Measurements from ENCODE around the gene LIG3. TPM values are rescaled to one million over a fixed set of nuclear protein-coding genes. Genes with fewer than 3 reads are reported as not detected.

LIG3 gene
- total RNA-seq, 1 experiment from 2014 or later = 56.4 TPM

DNA sequence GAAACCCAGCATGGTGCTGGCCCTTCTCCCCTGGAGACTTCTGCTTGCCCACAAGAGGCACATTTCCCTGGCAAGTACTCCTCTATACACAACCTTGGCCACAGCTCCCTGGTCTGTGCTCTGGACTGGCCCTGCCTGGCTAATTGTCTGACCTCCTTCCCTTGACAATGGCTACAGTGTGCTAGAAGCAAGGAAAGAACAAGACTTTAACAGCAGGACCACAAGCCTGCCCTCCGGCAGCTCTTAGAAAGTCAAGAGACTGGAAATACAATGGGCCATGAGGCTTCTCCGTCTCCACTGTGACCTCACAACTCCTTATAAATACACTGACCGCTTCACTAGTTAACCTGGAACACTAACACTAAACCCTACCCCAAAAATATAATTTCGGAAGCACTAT lies 36.7 kb downstream of the LIG3 start:
- intact Hi-C loops (cut with micrococcal nuclease; ENCODE audit: unreplicated experiment) (no loop called here), in situ Hi-C loops (cut with HindIII; ENCODE audit: low pct_unique_long_range_greater_than_20kb, low sequenced_read_pairs) (no loop called here)
- Histone ChIP-seq H3K27ac (ENCODE audit: low read length) (no peak overlapping the region), H3K4me3 (ENCODE audit: low read depth in 2 of 2, low read length in 2 of 2) (no peak overlapping the region), H3K27me3 (ENCODE audit: control insufficient read depth, insufficient read depth, low read length) (no peaks in the 10 kb centered on the region), H3K9me3 (ENCODE audit: control insufficient read depth, insufficient read depth, low read depth, low read length) (no peaks in the 10 kb centered on the region), H3K4me1 (ENCODE audit: control insufficient read depth, insufficient read depth, low read length) (no peaks in the 10 kb centered on the region), H3K36me3 (ENCODE audit: control insufficient read depth, insufficient read depth, low read length) (no peaks in the 10 kb centered on the region; the same call in 1 of the 2 replicates)
- TF ChIP-seq, protein P1, sequence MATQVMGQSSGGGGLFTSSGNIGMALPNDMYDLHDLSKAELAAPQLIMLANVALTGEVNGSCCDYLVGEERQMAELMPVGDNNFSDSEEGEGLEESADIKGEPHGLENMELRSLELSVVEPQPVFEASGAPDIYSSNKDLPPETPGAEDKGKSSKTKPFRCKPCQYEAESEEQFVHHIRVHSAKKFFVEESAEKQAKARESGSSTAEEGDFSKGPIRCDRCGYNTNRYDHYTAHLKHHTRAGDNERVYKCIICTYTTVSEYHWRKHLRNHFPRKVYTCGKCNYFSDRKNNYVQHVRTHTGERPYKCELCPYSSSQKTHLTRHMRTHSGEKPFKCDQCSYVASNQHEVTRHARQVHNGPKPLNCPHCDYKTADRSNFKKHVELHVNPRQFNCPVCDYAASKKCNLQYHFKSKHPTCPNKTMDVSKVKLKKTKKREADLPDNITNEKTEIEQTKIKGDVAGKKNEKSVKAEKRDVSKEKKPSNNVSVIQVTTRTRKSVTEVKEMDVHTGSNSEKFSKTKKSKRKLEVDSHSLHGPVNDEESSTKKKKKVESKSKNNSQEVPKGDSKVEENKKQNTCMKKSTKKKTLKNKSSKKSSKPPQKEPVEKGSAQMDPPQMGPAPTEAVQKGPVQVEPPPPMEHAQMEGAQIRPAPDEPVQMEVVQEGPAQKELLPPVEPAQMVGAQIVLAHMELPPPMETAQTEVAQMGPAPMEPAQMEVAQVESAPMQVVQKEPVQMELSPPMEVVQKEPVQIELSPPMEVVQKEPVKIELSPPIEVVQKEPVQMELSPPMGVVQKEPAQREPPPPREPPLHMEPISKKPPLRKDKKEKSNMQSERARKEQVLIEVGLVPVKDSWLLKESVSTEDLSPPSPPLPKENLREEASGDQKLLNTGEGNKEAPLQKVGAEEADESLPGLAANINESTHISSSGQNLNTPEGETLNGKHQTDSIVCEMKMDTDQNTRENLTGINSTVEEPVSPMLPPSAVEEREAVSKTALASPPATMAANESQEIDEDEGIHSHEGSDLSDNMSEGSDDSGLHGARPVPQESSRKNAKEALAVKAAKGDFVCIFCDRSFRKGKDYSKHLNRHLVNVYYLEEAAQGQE (IDR thresholded peaks at IDR 0.05; ENCODE audit: insufficient read depth in 1 of 2, low read depth in 2 of 2, low read length in 1 of 2) = no peak
- no peak for TF ChIP-seq TCF7L2 (IDR thresholded peaks at IDR 0.05; ENCODE audit: low read depth, low read length)
- no peak for TF ChIP-seq POLR2AphosphoS5 (IDR thresholded peaks at IDR 0.05; ENCODE audit: low read depth, low read length)
- no peak for TF ChIP-seq SIN3A (IDR thresholded peaks at IDR 0.05; ENCODE audit: borderline replicate concordance, insufficient read depth, low read depth, low read length)
- TF ChIP-seq, protein P2, sequence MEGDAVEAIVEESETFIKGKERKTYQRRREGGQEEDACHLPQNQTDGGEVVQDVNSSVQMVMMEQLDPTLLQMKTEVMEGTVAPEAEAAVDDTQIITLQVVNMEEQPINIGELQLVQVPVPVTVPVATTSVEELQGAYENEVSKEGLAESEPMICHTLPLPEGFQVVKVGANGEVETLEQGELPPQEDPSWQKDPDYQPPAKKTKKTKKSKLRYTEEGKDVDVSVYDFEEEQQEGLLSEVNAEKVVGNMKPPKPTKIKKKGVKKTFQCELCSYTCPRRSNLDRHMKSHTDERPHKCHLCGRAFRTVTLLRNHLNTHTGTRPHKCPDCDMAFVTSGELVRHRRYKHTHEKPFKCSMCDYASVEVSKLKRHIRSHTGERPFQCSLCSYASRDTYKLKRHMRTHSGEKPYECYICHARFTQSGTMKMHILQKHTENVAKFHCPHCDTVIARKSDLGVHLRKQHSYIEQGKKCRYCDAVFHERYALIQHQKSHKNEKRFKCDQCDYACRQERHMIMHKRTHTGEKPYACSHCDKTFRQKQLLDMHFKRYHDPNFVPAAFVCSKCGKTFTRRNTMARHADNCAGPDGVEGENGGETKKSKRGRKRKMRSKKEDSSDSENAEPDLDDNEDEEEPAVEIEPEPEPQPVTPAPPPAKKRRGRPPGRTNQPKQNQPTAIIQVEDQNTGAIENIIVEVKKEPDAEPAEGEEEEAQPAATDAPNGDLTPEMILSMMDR (IDR thresholded peaks at IDR 0.05) = no peak
- POLR2A ChIA-PET = no interaction called here
- BruUV-seq (replicated peaks) = no TSS peak
- DNase-seq (ENCODE audit: low read depth, low spot score) = no peak
- ATAC-seq = no peak
- CTCF ChIA-PET = no interaction called here

DNA sequence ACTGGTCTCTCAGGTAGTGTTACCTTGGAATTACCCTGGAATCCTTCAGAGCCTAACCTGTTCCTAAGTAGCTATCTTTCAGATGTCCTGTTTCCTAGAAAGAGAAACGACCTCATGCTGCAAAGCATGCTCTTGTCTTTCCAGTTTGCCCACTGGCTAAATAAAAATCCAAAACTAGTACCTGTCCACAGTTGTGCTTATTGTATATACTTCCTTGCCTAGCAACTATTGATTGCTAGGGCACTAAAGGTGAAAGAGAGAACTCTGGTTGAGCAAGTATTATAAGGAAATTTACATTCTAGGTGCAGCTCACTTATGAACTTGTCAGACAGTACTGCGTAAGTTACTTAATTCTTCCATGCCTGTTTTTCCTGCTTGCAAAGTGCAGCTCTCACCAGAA lies 38.5 kb downstream of the LIG3 start:
- Histone ChIP-seq H3K27me3 (ENCODE audit: control insufficient read depth, insufficient read depth, low read length) (no peaks in the 10 kb centered on the region), H3K4me1 (ENCODE audit: control insufficient read depth, insufficient read depth, low read length) (peaks cover 8% of the 10 kb centered on the region; the same call in 1 of the 2 replicates), H3K4me3 (ENCODE audit: low read depth in 2 of 2, low read length in 2 of 2) (no peak overlapping the region), H3K36me3 (ENCODE audit: control insufficient read depth, insufficient read depth, low read length) (no peaks in the 10 kb centered on the region; the same call in 1 of the 2 replicates), H3K27ac (ENCODE audit: low read length) (no peak overlapping the region), H3K9me3 (ENCODE audit: control insufficient read depth, insufficient read depth, low read depth, low read length) (no peaks in the 10 kb centered on the region)
- in situ Hi-C loops (cut with HindIII; ENCODE audit: low pct_unique_long_range_greater_than_20kb, low sequenced_read_pairs) = no loop called here
- TF ChIP-seq, protein P2 (IDR thresholded peaks at IDR 0.05) = no peak
- TF ChIP-seq POLR2AphosphoS5 (IDR thresholded peaks at IDR 0.05; ENCODE audit: low read depth, low read length) (no peak), TCF7L2 (IDR thresholded peaks at IDR 0.05; ENCODE audit: low read depth, low read length) (no peak)
- TF ChIP-seq, protein P1 (IDR thresholded peaks at IDR 0.05; ENCODE audit: insufficient read depth in 1 of 2, low read depth in 2 of 2, low read length in 1 of 2) = no peak
- BruUV-seq (replicated peaks) = no TSS peak
- CTCF ChIA-PET = interaction anchor here (0.6 kb wide), 1 partner anchor 36 kb away, joined by 8 read pairs; no protein-coding TSS in a partner anchor
- intact Hi-C loops (cut with micrococcal nuclease; ENCODE audit: unreplicated experiment) = no loop called here
- DNase-seq (ENCODE audit: low read depth, low spot score) (no peak), ATAC-seq (no peak)
- POLR2A ChIA-PET = no interaction called here

Measured in Panc1 (cell line).